ENCODE data around the gene PGR.
A peak's percentile ranks its signal among the peaks of the same experiment; 100 is the strongest.

GRCh38 chr11:101129203-101129943 lies at the start of gene PGR:
- peak; percentile 71 for TF ChIP-seq EZH2 (IDR thresholded peaks at IDR 0.05; ENCODE audit: insufficient read depth, poor library complexity, severe bottlenecking)
- 0 out of 2 replicates have a peak, but pooled peaks have one; percentile 47 for TF ChIP-seq EZH2phosphoT487 (IDR thresholded peaks at IDR 0.05; ENCODE audit: insufficient read depth, low read depth)
